ENCODE measurements around the gene TMPRSS12. TPM values are rescaled to one million over a fixed set of nuclear protein-coding genes. Genes with fewer than 3 reads are reported as not detected.
"Not testable (repeated sequence)": the region's sequence is repeated elsewhere in the genome, so short reads cannot be mapped to it uniquely, and the experiment has no call there.

TMPRSS12 gene
- total RNA-seq, 2 donors from 2014 or later = not detected

DNA sequence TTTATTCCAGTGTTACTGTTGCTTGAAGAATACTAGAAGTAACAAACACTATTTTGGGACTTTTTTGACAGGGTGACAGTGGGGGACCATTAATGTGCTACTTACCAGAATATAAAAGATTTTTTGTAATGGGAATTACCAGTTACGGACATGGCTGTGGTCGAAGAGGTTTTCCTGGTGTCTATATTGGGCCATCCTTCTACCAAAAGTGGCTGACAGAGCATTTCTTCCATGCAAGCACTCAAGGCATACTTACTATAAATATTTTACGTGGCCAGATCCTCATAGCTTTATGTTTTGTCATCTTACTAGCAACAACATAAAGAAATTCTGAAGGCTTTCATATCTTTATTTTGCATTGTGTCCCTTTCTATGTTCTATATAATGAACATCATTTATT lies 44.5 kb downstream of the TMPRSS12 start:
- 78 to 79% methylated on average over 3 of the region's 3 CpGs for WGBS, 2 donors
- H3K9me3 ChIP-seq = no peaks in the 10 kb centered on the region
- H3K36me3 ChIP-seq (replicated peaks in 1 of 2; ENCODE audit: insufficient read depth in 1 of 2, low read depth in 2 of 2) = no peaks in the 10 kb centered on the region
- no peak overlapping the region for H3K4me3 ChIP-seq
- H3K27me3 ChIP-seq = no peaks in the 10 kb centered on the region
- H3K4me1 ChIP-seq = no peaks in the 10 kb centered on the region
- TF ChIP-seq, protein P1, sequence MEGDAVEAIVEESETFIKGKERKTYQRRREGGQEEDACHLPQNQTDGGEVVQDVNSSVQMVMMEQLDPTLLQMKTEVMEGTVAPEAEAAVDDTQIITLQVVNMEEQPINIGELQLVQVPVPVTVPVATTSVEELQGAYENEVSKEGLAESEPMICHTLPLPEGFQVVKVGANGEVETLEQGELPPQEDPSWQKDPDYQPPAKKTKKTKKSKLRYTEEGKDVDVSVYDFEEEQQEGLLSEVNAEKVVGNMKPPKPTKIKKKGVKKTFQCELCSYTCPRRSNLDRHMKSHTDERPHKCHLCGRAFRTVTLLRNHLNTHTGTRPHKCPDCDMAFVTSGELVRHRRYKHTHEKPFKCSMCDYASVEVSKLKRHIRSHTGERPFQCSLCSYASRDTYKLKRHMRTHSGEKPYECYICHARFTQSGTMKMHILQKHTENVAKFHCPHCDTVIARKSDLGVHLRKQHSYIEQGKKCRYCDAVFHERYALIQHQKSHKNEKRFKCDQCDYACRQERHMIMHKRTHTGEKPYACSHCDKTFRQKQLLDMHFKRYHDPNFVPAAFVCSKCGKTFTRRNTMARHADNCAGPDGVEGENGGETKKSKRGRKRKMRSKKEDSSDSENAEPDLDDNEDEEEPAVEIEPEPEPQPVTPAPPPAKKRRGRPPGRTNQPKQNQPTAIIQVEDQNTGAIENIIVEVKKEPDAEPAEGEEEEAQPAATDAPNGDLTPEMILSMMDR (IDR thresholded peaks at IDR 0.05) = no peak
- no peak for TF ChIP-seq POLR2A (IDR thresholded peaks at IDR 0.05)
- DNase-seq (no peak), ATAC-seq (no peak)
- intact Hi-C loops (cut with DNase I) = no loop called here
- H3K27ac ChIP-seq = no peak overlapping the region

DNA sequence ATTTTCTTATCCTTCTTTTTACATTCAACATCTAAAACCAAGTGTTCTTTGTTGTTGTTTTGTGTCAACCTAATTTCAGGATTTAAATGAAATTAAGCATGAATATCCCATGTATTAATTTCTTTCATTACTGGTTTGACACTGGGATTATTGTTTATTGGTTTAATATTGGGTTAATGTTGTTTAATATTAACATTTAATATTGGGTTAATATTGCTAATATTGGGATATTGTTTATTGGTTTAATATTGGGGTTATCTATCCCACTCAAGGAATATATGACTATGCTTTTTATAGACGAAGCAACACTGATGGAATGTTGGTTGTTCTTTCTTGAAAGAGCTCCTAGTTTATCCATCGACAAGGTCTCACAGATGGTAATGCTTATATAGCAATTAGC lies 45.9 kb downstream of the TMPRSS12 start:
- Histone ChIP-seq H3K27me3 (no peaks in the 10 kb centered on the region), H3K9me3 (no peaks in the 10 kb centered on the region), H3K27ac (no peak overlapping the region), H3K4me1 (no peaks in the 10 kb centered on the region), H3K4me3 (no peak overlapping the region), H3K36me3 (replicated peaks in 1 of 2; ENCODE audit: insufficient read depth in 1 of 2, low read depth in 2 of 2) (no peaks in the 10 kb centered on the region)
- intact Hi-C loops (cut with DNase I) = no loop called here
- 78 to 90% methylated on average over 2 of the region's 2 CpGs for whole genome bisulfite sequencing, 2 donors
- ATAC-seq (no peak), DNase-seq (no peak)
- TF ChIP-seq POLR2A (IDR thresholded peaks at IDR 0.05) = no peak
- TF ChIP-seq, protein P1 (IDR thresholded peaks at IDR 0.05) = no peak

DNA sequence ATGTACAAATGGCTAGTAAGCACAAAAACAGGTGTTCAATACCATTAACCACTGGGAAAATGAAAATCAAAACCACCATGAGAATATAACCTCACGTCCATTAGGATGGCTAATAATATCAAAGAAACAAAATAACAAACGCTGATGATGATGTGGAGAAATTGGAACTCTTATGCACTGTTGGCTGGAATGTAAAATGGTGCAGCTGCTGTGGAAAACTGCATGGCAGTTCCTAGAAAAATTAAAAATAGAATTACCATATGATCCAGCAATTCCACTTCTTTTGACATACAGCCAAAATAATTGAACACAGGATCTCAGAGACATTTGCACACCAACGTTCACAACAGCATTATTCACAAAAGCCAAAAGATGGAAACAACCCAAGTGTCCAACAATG lies 51.5 kb downstream of the TMPRSS12 start:
- Histone ChIP-seq H3K9me3 (no peaks in the 10 kb centered on the region), H3K27ac (no peak overlapping the region), H3K27me3 (no peaks in the 10 kb centered on the region), H3K4me1 (no peaks in the 10 kb centered on the region), H3K36me3 (replicated peaks in 1 of 2; ENCODE audit: insufficient read depth in 1 of 2, low read depth in 2 of 2) (no peaks in the 10 kb centered on the region), H3K4me3 (no peak overlapping the region)
- no peak for ATAC-seq
- 61 to 63% methylated on average over 3 of the region's 3 CpGs for WGBS, 2 donors
- intact Hi-C loops (cut with DNase I) = no loop called here
- TF ChIP-seq POLR2A (IDR thresholded peaks at IDR 0.05) = no peak
- TF ChIP-seq, protein P1 (IDR thresholded peaks at IDR 0.05) = no peak
- DNase-seq = no peak

DNA sequence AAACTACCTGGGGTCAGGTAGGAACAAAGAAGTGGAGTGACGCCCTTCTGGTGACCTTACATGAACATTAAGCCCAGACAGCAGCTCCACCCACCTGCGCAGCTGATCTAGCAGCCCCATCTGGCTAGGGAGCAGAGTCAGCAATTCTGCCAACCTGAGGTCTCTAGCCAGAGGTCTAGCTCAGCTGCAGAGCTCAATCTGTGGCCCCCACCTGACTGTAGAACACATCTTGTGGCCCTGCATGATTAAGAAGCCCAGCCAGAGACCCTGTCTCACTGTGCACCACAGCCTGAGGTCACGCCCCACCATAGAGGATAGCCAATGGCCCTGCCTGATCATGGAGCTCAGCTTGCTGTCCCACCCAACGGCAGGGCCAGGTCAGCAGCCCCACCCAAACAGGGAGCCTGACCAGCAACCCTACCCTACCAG lies 59.0 kb downstream of the TMPRSS12 start:
- H3K4me1 ChIP-seq = no peaks in the 10 kb centered on the region
- 74% methylated on average over 4 of the region's 4 CpGs; no CpG with 5 or more reads in 1 of the 2 donors for WGBS, 2 donors
- no peaks in the 10 kb centered on the region for H3K27me3 ChIP-seq
- no peak overlapping the region for H3K27ac ChIP-seq
- intact Hi-C loops (cut with DNase I) = no loop called here
- ATAC-seq (no peak), DNase-seq (no peak)
- H3K36me3 ChIP-seq (replicated peaks in 1 of 2; ENCODE audit: insufficient read depth in 1 of 2, low read depth in 2 of 2) = no peaks in the 10 kb centered on the region
- TF ChIP-seq, protein P1 (IDR thresholded peaks at IDR 0.05) = no peak
- no peak for TF ChIP-seq POLR2A (IDR thresholded peaks at IDR 0.05)
- H3K9me3 ChIP-seq = no peaks in the 10 kb centered on the region
- H3K4me3 ChIP-seq = no peak overlapping the region

DNA sequence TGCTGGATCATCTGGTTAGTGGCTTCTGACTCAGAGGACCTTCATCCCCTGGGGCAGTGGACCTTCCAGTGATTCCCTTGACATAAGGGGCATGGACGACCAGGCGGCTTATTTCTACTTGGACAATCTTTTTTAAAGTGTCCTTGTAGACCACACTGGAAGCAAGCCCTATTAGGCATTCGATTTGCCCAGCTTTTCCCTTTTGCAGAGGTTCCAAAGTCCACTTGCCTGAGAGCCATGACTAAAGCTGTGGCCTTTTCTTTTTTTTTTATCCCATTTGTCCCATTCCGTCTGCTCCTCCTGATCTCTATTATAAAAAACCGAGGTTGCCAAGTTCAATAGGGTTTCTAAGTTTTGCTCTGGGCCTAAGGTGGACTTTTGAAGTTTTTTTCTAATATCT lies 65.8 kb downstream of the TMPRSS12 start:
- H3K36me3 ChIP-seq (replicated peaks in 1 of 2; ENCODE audit: insufficient read depth in 1 of 2, low read depth in 2 of 2); H3K27me3 ChIP-seq; H3K4me3 ChIP-seq; intact Hi-C loops (cut with DNase I); ATAC-seq: not testable (repeated sequence)
- Histone ChIP-seq H3K4me1 (peaks cover 11% of the 10 kb centered on the region), H3K9me3 (peaks cover 0 to 16% (median 0%) of the 10 kb centered on the region in 3 donors), H3K27ac (peak overlapping the region in 1 of 4 donors; percentile 12)
- peak in 1 of 4 donors; percentile 50 for DNase-seq
- 16 to 17% methylated on average over 5 of the region's 5 CpGs for WGBS, 2 donors

DNA sequence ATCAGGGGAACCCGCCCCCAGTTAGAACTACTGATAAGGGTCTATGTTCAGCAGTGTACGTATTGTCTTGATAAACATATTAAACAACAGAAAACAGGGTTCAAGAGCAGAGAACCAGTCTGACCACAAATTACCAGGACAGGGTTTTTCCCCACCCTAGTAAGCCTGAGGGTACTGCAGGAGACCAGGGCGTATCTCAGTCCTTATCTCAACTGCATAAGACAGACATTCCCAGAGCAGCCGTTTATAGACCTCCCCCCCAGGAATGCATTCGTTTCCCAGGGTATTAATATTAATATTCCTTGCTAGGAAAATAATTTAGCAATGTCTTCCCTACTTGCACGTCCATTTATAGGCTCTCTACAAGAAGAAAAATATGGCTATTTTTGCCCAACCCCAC lies 69.6 kb downstream of the TMPRSS12 start:
- ATAC-seq; intact Hi-C loops (cut with DNase I); H3K36me3 ChIP-seq (replicated peaks in 1 of 2; ENCODE audit: insufficient read depth in 1 of 2, low read depth in 2 of 2); DNase-seq; H3K27ac ChIP-seq; H3K27me3 ChIP-seq; H3K4me3 ChIP-seq: not testable (repeated sequence)
- H3K4me1 ChIP-seq = peaks cover 11% of the 10 kb centered on the region
- peaks cover 0 to 28% (median 0%) of the 10 kb centered on the region in 3 donors for H3K9me3 ChIP-seq
- 77 to 87% methylated on average over 6 of the region's 6 CpGs for WGBS, 2 donors
